Measurements from ENCODE around the gene FAM135A.

The FAM135A gene

DNA sequence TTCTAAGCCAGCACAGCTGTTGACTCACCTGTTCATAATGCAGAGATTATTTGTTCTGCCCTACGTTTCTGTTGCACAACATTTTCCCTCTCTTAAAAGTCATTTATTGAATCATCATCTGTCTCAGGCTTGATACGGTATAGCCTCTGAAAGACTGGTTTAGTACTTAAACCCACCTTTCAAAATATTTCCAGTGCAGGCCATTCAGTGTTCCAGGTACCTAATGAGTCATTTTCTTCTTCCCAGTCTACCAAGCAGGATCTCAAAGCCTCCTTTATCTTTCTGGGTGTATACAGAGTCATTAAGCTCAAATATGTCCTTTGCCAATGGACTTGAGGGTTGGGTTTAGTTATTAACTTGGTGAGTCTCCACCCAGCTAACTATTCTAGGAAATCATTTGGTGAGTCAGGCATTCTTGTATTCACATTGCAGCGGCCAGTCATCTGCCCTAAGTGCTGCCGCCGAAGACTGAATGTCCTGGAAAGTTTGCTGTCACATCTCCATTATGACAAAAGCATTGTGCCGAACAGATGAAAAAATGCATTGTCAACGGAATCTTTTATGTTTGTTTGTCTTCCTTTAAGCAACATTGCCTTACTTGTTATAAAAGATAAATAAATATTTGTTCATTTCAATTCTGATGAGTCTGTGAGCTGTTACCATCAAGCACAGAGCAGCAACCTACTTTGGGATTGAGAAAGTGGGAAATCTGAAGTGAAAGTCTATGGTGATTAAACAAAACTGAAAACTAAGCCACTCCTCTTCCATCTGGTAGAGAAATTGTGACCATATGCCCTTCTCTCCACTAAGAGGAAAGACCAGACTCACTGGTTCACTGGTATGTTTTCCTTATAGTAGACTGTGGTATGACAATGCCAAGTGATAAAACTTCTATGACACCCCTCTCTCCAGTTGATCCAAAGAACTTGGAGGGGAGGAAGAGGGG is 14.3 kb upstream of the FAM135A start:
- no peaks in the 10 kb centered on the region for H3K4me1 ChIP-seq (ENCODE audit: insufficient read depth, low read length)
- no peak overlapping the region for H3K9ac ChIP-seq (ENCODE audit: low read length)
- H3K27me3 ChIP-seq (ENCODE audit: control insufficient read depth in 1 of 2, insufficient read depth in 2 of 2, low read length in 2 of 2), result no peaks in the 10 kb centered on the region
- H3K9me3 ChIP-seq (ENCODE audit: low read length), result no peaks in the 10 kb centered on the region
- H3K36me3 ChIP-seq (ENCODE audit: insufficient read depth, low read length), result no peaks in the 10 kb centered on the region
- H3K4me3 ChIP-seq (ENCODE audit: low read depth in 1 of 2, low read length in 2 of 2), result no peak overlapping the region
- no peak overlapping the region for H3K27ac ChIP-seq (ENCODE audit: low read depth, low read length)

GRCh38 chr6:70404658-70405057 is 8.7 kb upstream of the FAM135A start:
- no peaks in the 10 kb centered on the region for H3K4me1 ChIP-seq (ENCODE audit: insufficient read depth, low read length)
- no peaks in the 10 kb centered on the region for H3K36me3 ChIP-seq (ENCODE audit: insufficient read depth, low read length)
- no peak overlapping the region for H3K9ac ChIP-seq (ENCODE audit: low read length)
- H3K27ac ChIP-seq (ENCODE audit: low read depth, low read length), result no peak overlapping the region
- H3K27me3 ChIP-seq (ENCODE audit: control insufficient read depth in 1 of 2, insufficient read depth in 2 of 2, low read length in 2 of 2), result no peaks in the 10 kb centered on the region
- H3K4me3 ChIP-seq (ENCODE audit: low read depth in 1 of 2, low read length in 2 of 2), result no peak overlapping the region
- no peaks in the 10 kb centered on the region for H3K9me3 ChIP-seq (ENCODE audit: low read length)

GRCh38 chr6:70409216-70409615 is 4.1 kb upstream of the FAM135A start:
- Histone ChIP-seq H3K4me3 (ENCODE audit: low read depth in 1 of 2, low read length in 2 of 2) (no peak overlapping the region), H3K9me3 (ENCODE audit: low read length) (no peaks in the 10 kb centered on the region)

GRCh38 chr6:70411542-70412251 is 1.6 kb upstream of the FAM135A start:
- H3K27ac ChIP-seq (ENCODE audit: low read depth, low read length), result no peak overlapping the region
- H3K9ac ChIP-seq (ENCODE audit: low read length), result no peak overlapping the region
- H3K9me3 ChIP-seq (ENCODE audit: low read length), result no peaks in the 10 kb centered on the region
- peaks cover 5% of the 10 kb centered on the region for H3K4me1 ChIP-seq (ENCODE audit: insufficient read depth, low read length)
- H3K4me3 ChIP-seq (ENCODE audit: low read depth in 1 of 2, low read length in 2 of 2), result peak overlapping the region in 1 of 2 donors; percentile 98
- no peaks in the 10 kb centered on the region for H3K36me3 ChIP-seq (ENCODE audit: insufficient read depth, low read length)
- no peaks in the 10 kb centered on the region for H3K27me3 ChIP-seq (ENCODE audit: control insufficient read depth in 1 of 2, insufficient read depth in 2 of 2, low read length in 2 of 2)

More at GRCh38 chr6:70409216-70409615, 4.1 kb upstream of the FAM135A start:
- no peak overlapping the region for H3K27ac ChIP-seq (ENCODE audit: low read depth, low read length)
- H3K4me1 ChIP-seq (ENCODE audit: insufficient read depth, low read length), result peaks cover under 1% of the 10 kb centered on the region
- H3K9ac ChIP-seq (ENCODE audit: low read length), result no peak overlapping the region
- H3K36me3 ChIP-seq (ENCODE audit: insufficient read depth, low read length), result no peaks in the 10 kb centered on the region
- H3K27me3 ChIP-seq (ENCODE audit: control insufficient read depth in 1 of 2, insufficient read depth in 2 of 2, low read length in 2 of 2), result no peaks in the 10 kb centered on the region

DNA sequence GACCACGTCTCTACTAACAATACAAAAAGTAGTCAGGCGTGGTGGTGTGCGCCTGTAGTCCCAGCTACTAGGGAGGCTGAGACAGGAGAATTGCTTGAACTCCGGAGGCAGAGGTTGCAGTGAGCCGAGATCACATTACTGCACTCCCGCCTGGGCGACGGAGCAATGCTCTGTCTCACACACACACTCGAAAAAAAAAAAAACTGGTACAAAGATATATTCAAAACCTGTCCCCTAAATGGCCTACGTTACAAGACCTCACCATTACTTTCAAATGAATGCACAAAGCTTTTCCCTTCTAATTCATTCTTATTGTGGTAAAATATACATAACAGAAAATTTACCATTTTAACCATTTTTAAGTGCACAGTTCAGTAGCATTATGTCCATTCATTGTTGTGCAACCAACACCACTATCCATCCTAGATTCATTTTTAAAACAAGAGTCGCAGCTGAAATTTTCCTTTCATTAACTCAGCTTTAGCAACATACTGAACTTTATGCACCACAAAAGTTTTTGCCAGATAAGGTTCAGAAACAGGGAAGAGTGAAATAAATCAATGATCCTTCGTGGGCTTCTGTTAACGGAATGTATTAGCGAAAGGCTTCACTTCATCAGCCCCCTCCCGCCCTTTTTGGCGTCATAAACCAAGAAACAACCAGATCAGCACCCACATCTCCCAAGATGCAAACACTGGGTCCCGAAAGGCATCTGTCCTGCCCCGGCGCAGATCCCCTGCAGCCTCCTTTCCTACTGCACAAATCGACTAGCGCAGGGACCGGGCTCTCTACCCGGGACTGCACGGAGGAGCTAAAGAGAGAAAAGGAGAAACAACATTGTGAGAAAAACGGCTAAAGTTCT is 825 bp upstream of the FAM135A start:
- peaks cover 5% of the 10 kb centered on the region for H3K4me1 ChIP-seq (ENCODE audit: insufficient read depth, low read length)

DNA sequence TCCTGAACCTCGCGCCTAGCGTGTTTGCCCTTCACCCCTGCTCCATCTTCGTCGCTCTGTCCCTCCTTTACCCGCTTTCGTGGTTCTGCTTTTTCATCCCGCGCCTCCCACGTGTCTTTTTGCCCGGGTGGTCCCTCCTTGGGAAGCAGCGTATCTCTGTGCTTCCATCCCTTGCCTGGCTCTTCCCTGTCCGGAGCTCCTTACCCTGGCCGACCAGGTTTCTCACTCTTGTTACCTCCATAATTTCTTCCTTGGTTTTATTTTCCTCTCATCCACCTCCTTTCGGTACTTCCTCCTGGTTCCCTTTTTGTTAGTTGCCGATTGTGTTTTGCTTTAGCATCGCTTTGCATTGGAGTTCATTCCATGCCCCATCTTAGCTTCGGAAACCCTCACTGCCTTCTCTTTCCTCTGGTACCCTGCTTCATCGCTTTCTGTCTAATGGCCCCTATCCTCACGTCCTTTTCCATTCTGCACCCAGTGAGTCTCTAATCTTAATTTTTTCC is 735 bp downstream of the FAM135A start:
- Histone ChIP-seq H3K27me3 (ENCODE audit: control insufficient read depth in 1 of 2, insufficient read depth in 2 of 2, low read length in 2 of 2) (no peaks in the 10 kb centered on the region), H3K4me1 (ENCODE audit: insufficient read depth, low read length) (peaks cover 5% of the 10 kb centered on the region), H3K9ac (ENCODE audit: low read length) (peak overlapping the region; percentile 88)

More for the DNA sequence above, 825 bp upstream of the FAM135A start:
- no peaks in the 10 kb centered on the region for H3K27me3 ChIP-seq (ENCODE audit: control insufficient read depth in 1 of 2, insufficient read depth in 2 of 2, low read length in 2 of 2)
- no peaks in the 10 kb centered on the region for H3K36me3 ChIP-seq (ENCODE audit: insufficient read depth, low read length)
- H3K9ac ChIP-seq (ENCODE audit: low read length), result peak overlapping the region; percentile 88
- H3K9me3 ChIP-seq (ENCODE audit: low read length), result no peaks in the 10 kb centered on the region
- H3K4me3 ChIP-seq (ENCODE audit: low read depth in 1 of 2, low read length in 2 of 2), result peak overlapping the region; percentile 92 to 98
- H3K27ac ChIP-seq (ENCODE audit: low read depth, low read length), result peak overlapping the region; percentile 73

GRCh38 chr6:70414813-70415212 is 1.5 kb downstream of the FAM135A start:
- Histone ChIP-seq H3K4me3 (ENCODE audit: low read depth in 1 of 2, low read length in 2 of 2) (no peak overlapping the region), H3K4me1 (ENCODE audit: insufficient read depth, low read length) (peaks cover 5% of the 10 kb centered on the region), H3K27ac (ENCODE audit: low read depth, low read length) (no peak overlapping the region)

More for the DNA sequence above, 735 bp downstream of the FAM135A start:
- Histone ChIP-seq H3K4me3 (ENCODE audit: low read depth in 1 of 2, low read length in 2 of 2) (peak overlapping the region; percentile 92 to 98), H3K9me3 (ENCODE audit: low read length) (no peaks in the 10 kb centered on the region), H3K36me3 (ENCODE audit: insufficient read depth, low read length) (no peaks in the 10 kb centered on the region), H3K27ac (ENCODE audit: low read depth, low read length) (peak overlapping the region; percentile 73)

DNA sequence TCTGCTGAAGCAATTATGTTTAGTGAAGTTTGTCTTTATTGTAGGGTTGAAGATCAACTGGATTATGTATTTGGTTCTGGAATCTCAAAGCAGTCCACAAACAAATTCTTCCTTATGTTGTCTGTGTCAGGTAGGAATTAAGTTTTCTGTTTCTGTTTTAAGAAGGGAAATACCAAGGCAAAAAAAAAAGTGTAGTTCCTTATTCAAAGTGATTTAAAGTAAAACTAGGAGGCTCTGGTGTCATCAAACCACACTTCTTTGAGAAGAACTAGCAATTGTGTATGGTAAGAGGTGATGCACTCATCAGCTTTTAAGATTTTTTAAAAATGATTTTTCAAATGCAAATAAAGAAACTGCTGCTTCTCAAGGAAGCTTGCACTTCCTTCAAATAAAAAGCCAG is 1.9 kb downstream of the FAM135A start:
- Histone ChIP-seq H3K9me3 (ENCODE audit: low read length) (no peaks in the 10 kb centered on the region), H3K36me3 (ENCODE audit: insufficient read depth, low read length) (no peaks in the 10 kb centered on the region), H3K27me3 (ENCODE audit: control insufficient read depth in 1 of 2, insufficient read depth in 2 of 2, low read length in 2 of 2) (no peaks in the 10 kb centered on the region), H3K27ac (ENCODE audit: low read depth, low read length) (no peak overlapping the region), H3K4me1 (ENCODE audit: insufficient read depth, low read length) (peaks cover 5% of the 10 kb centered on the region), H3K4me3 (ENCODE audit: low read depth in 1 of 2, low read length in 2 of 2) (no peak overlapping the region), H3K9ac (ENCODE audit: low read length) (no peak overlapping the region)

More at GRCh38 chr6:70414813-70415212, 1.5 kb downstream of the FAM135A start:
- H3K9me3 ChIP-seq (ENCODE audit: low read length), result no peaks in the 10 kb centered on the region
- H3K36me3 ChIP-seq (ENCODE audit: insufficient read depth, low read length), result no peaks in the 10 kb centered on the region
- H3K9ac ChIP-seq (ENCODE audit: low read length), result no peak overlapping the region
- H3K27me3 ChIP-seq (ENCODE audit: control insufficient read depth in 1 of 2, insufficient read depth in 2 of 2, low read length in 2 of 2), result no peaks in the 10 kb centered on the region

GRCh38 chr6:70415660-70416059 is 2.4 kb downstream of the FAM135A start:
- Histone ChIP-seq H3K27ac (ENCODE audit: low read depth, low read length) (no peak overlapping the region), H3K9ac (ENCODE audit: low read length) (no peak overlapping the region), H3K36me3 (ENCODE audit: insufficient read depth, low read length) (no peaks in the 10 kb centered on the region), H3K9me3 (ENCODE audit: low read length) (no peaks in the 10 kb centered on the region), H3K4me3 (ENCODE audit: low read depth in 1 of 2, low read length in 2 of 2) (no peak overlapping the region), H3K4me1 (ENCODE audit: insufficient read depth, low read length) (peaks cover 5% of the 10 kb centered on the region), H3K27me3 (ENCODE audit: control insufficient read depth in 1 of 2, insufficient read depth in 2 of 2, low read length in 2 of 2) (no peaks in the 10 kb centered on the region)

DNA sequence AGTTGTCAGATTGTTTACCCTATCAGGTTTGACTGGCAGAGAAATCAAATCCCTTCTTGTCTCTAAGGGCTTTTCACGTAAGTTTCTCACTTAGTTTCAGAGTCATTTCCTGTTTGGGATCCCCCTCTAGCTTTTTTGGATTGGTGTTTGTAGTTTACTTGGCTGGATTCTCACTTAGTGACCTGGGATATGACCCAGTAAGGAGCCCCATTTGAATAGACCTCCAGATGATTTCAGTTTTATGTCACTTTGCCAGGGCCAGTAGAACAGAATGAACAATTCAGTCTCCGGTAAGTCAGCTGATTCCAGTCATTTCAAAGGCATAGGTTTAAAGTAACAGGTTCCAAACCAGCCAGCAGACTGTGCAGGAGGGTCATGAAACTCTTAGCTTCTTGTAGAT is 8.2 kb downstream of the FAM135A start:
- H3K27me3 ChIP-seq (ENCODE audit: control insufficient read depth in 1 of 2, insufficient read depth in 2 of 2, low read length in 2 of 2), result no peaks in the 10 kb centered on the region
- H3K9ac ChIP-seq (ENCODE audit: low read length), result no peak overlapping the region
- H3K4me3 ChIP-seq (ENCODE audit: low read depth in 1 of 2, low read length in 2 of 2), result no peak overlapping the region
- H3K36me3 ChIP-seq (ENCODE audit: insufficient read depth, low read length), result no peaks in the 10 kb centered on the region
- H3K9me3 ChIP-seq (ENCODE audit: low read length), result no peaks in the 10 kb centered on the region
- H3K4me1 ChIP-seq (ENCODE audit: insufficient read depth, low read length), result no peaks in the 10 kb centered on the region
- H3K27ac ChIP-seq (ENCODE audit: low read depth, low read length), result no peak overlapping the region

Measured in muscle layer of colon (tissue), 2 donors.